SK-N-SH treated with all-trans-retinoic acid at 6 μM for 48 hours (cell line): ENCODE measurements around the gene RFX7.

ENCODE experiments used
- ZFP3 ChIP-seq: fragments of 250-450 bp; sonication (Bioruptor Pico); IDR thresholded peaks from 2 replicates; pipeline ENCODE4 v1.5.0; 2020; ENCODE audit warnings: mild to moderate bottlenecking, moderate library complexity
- ZFP30 ChIP-seq: fragments of 450-650 bp; formaldehyde crosslinking; IDR thresholded peaks from 2 replicates; pipeline ENCODE4 v1.5.0; 2022; ENCODE audit warnings: mild to moderate bottlenecking, moderate library complexity

GRCh38 chr15:56165234-56165633, 78.4 kb downstream of the RFX7 start:
- TF ChIP-seq ZFP3 (CRISPR knock-in tag) (no peak), ZFP30 (CRISPR knock-in tag) (no peak)
